GM23248 (cell line): ENCODE data around the gene PSMD14. TPM values are rescaled to one million over a fixed set of nuclear protein-coding genes. Genes with fewer than 3 reads are reported as not detected.
A peak's percentile ranks its signal among the peaks of the same experiment; 100 is the strongest.
"Not testable (repeated sequence)": the region's sequence is repeated elsewhere in the genome, so short reads cannot be mapped to it uniquely, and the experiment has no call there.

ENCODE experiments used
- DNase-seq: peaks from one replicate; pipeline ENCODE4 v3.0.0-alpha.2; 2015
- H2AFZ ChIP-seq: fragments of 200-600 bp; sonication (generic); 2 replicates; pipeline ENCODE4 v1.6.1; 2016; ENCODE audit warnings: antibody characterized with exemption
- H3F3A ChIP-seq: fragments of 200-600 bp; sonication (generic); 2 replicates; pipeline ENCODE4 v1.6.1; 2016; ENCODE audit warnings: mild to moderate bottlenecking, antibody characterized with exemption, mixed run types; ENCODE audit not compliant: insufficient read depth
- H3K27ac ChIP-seq: fragments of 200-600 bp; sonication (generic); 2 replicates; pipeline ENCODE4 v1.5.1; 2016; ENCODE audit warnings: mild to moderate bottlenecking
- H3K27me3 ChIP-seq: fragments of 200-600 bp; sonication (generic); replicated peaks from 2 replicates; pipeline ENCODE4 v1.6.1; 2016; ENCODE audit warnings: mild to moderate bottlenecking; ENCODE audit not compliant: insufficient read depth
- H3K36me3 ChIP-seq: fragments of 200-600 bp; sonication (generic); 2 replicates; pipeline ENCODE4 v1.6.1; 2016; ENCODE audit warnings: low read depth, mild to moderate bottlenecking
- H3K4me1 ChIP-seq: fragments of 200-600 bp; sonication (generic); 2 replicates; pipeline ENCODE4 v1.6.1; 2016; ENCODE audit warnings: mild to moderate bottlenecking; ENCODE audit not compliant: insufficient read depth
- H3K4me2 ChIP-seq: fragments of 200-600 bp; sonication (generic); one replicate; pipeline ENCODE4 v1.6.1; 2016; ENCODE audit warnings: mild to moderate bottlenecking; ENCODE audit not compliant: unreplicated experiment
- H3K4me3 ChIP-seq: fragments of 200-600 bp; sonication (generic); 2 replicates; pipeline ENCODE4 v1.5.1; 2016; ENCODE audit warnings: mild to moderate bottlenecking
- H3K79me2 ChIP-seq: fragments of 200-600 bp; sonication (generic); 2 replicates; pipeline ENCODE4 v1.6.1; 2016; ENCODE audit warnings: mild to moderate bottlenecking; ENCODE audit not compliant: insufficient read depth
- H3K9ac ChIP-seq: fragments of 200-600 bp; sonication (generic); 2 replicates; pipeline ENCODE4 v1.6.1; 2016; ENCODE audit warnings: mild to moderate bottlenecking
- H3K9me2 ChIP-seq: fragments of 200-600 bp; sonication (generic); 2 replicates; pipeline ENCODE4 v1.6.1; 2016; ENCODE audit warnings: mixed run types, mild to moderate bottlenecking, moderate library complexity; ENCODE audit not compliant: insufficient read depth
- H3K9me3 ChIP-seq: fragments of 200-600 bp; sonication (generic); one replicate; pipeline ENCODE4 v1.6.1; 2017; ENCODE audit warnings: low read depth
- H4K20me1 ChIP-seq: fragments of 200-600 bp; sonication (generic); 2 replicates; pipeline ENCODE4 v1.6.0; 2016; ENCODE audit not compliant: insufficient read depth
- EZH2 ChIP-seq: fragments of 200-600 bp; sonication (generic); IDR thresholded peaks from 2 replicates; pipeline ENCODE4 v1.6.1; 2018; ENCODE audit warnings: antibody characterized with exemption, mild to moderate bottlenecking; ENCODE audit not compliant: insufficient read depth, poor library complexity, severe bottlenecking
- EZH2phosphoT487 ChIP-seq: fragments of 200-600 bp; sonication (generic); IDR thresholded peaks from 2 replicates; pipeline ENCODE4 v1.6.1; 2018; ENCODE audit warnings: antibody characterized with exemption, moderate library complexity, mild to moderate bottlenecking, low read depth; ENCODE audit not compliant: insufficient read depth
- WGBS, 2 experiments: methylation state at CpG; one replicate each; pipeline ENCODE4 v1.1.6; 2015 to 2017; ENCODE audit warnings: low lambda C conversion rate in 2 of 2, low coverage in 1 of 2; ENCODE audit errors: missing lambda C conversion rate in 2 of 2; 5-methylcytosine and 5-hydroxymethylcytosine counted together
- in situ Hi-C: fragments of 300-500 bp; cut with MboI; formaldehyde crosslinking; loops from 2 replicates; pipeline ENCODE4 v1.15.0; 2020
- polyA plus RNA-seq: library from polyadenylated mRNA; unstranded; fragments of >200 nt; fragmentation: Nextera tagmentation; extraction: Ambion mirVana; gene quantifications from 2 replicates; pipeline ENCODE4 v1.2.1, GENCODE V29; 2016
- total RNA-seq: library from RNA; depleted of rRNA; stranded (reverse); fragments of >200 nt; shearing (Covaris generic); gene quantifications from 2 replicates; pipeline ENCODE4 v1.2.3, GENCODE V29; 2014; rRNA removed

Gene PSMD14
- total RNA-seq (94.4 and 104 TPM in 2 replicates), polyA plus RNA-seq (90.5 and 96.0 TPM in 2 replicates)

DNA sequence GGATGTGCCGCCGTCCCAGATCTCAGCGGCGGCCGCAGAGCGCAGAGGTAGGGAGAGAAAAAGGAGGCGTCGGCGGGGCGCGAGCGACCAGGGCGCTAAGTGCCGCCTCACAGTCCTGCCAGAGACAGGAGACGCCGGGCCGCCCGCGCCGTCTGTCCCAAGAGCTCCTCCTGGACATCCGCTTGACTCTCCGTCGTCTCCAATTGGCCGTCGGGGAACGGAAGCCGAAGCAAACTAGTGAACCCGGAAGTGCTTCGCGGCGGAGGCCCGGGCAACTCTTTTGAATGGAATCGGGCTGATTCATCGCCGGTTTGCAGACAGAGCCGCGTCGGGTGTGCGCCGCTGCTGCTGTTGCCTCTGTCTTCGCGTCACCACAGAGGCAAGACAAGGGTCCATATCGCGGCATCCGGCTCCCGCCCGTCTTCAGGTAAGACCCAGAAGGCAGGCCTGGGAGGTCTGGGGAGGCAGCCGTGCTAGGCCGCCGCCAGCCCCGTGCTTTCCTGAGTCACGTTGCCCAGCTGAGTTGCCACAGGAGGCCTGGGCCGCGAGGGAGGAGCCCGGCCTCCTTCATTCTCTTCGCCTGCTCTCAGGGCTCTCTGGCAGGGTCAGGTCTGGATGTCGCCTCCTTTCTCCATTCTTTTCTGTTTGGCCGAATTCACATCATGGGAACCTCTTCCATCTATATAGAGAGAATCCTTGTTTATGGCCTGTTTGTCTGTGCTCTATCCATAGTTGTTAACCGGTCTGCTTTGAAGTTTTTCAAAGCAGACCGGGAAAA, at the start of gene PSMD14:
Gene PSMD14 (plus strand): TSS at position 248 of the 778 bp plus-strand sequence. CDS start 10,401 bp downstream, outside the sequence.
- Histone ChIP-seq H3K27ac (peak within 1 kb of the TSS; percentile 89), H2AFZ (peak within 1 kb of the TSS; percentile 95), H3K79me2 (peaks cover 55% of the 10 kb centered on the region), H3K4me3 (peak within 1 kb of the TSS; percentile 87), H4K20me1 (no peaks in the 10 kb centered on the region), H3K9ac (peak within 1 kb of the TSS; percentile 93), H3K9me3 (no peaks in the 10 kb centered on the region), H3F3A (peaks cover 14% of the 10 kb centered on the region), H3K36me3 (no peaks in the 10 kb centered on the region), H3K27me3 (no peaks in the 10 kb centered on the region), H3K4me2 (peak within 1 kb of the TSS; percentile 92), H3K9me2 (no peaks in the 10 kb centered on the region), H3K4me1 (peaks cover 9% of the 10 kb centered on the region)
- in situ Hi-C loops = no loop called here
- TF ChIP-seq EZH2 = no peak
- TF ChIP-seq EZH2phosphoT487 = no peak
- DNase-seq = peak; percentile 99
- 1% methylated on average over 52 to 55 of the region's 60 CpGs for WGBS, 2 experiments

DNA sequence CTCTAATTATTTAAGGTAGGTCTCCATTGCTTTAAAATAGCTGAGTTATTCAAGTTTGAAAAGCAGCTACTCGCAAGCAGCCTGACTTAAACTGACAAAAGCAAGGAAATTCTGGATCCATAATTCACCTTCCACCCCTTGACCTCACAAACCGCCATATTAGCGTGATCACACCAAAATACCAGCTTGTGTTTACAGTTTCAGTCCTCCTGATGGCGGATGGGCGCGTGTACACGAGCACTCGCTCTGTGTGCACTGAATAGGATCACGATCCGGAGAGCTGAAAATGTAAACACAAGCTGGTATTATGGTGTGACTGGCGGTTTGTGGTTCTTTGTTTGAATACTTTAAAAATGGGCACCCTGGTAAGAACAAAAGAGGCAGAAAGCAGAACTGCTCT, 42.4 kb upstream of the PSMD14 start:
- H3K9ac ChIP-seq = no peak overlapping the region
- no peaks in the 10 kb centered on the region for H3K9me2 ChIP-seq
- no peaks in the 10 kb centered on the region for H3K4me1 ChIP-seq
- no peaks in the 10 kb centered on the region for H4K20me1 ChIP-seq
- DNase-seq = no peak
- H3K36me3 ChIP-seq = no peaks in the 10 kb centered on the region
- H3K4me2 ChIP-seq = no peak overlapping the region
- WGBS, 2 experiments = 90 to 91% methylated on average over 11 of the region's 11 CpGs
- H3K27me3 ChIP-seq = no peaks in the 10 kb centered on the region
- no peaks in the 10 kb centered on the region for H3K79me2 ChIP-seq
- H3F3A ChIP-seq = no peaks in the 10 kb centered on the region
- no peak overlapping the region for H3K27ac ChIP-seq
- TF ChIP-seq EZH2phosphoT487 = no peak
- in situ Hi-C loops = loop anchor here (25.0 kb wide), 1 partner anchor 671 kb away; no protein-coding TSS in a partner anchor
- H3K9me3 ChIP-seq = no peaks in the 10 kb centered on the region
- H2AFZ ChIP-seq = peak overlapping the region; percentile 4; the same call in 1 of the 2 replicates
- H3K4me3 ChIP-seq = no peak overlapping the region

DNA sequence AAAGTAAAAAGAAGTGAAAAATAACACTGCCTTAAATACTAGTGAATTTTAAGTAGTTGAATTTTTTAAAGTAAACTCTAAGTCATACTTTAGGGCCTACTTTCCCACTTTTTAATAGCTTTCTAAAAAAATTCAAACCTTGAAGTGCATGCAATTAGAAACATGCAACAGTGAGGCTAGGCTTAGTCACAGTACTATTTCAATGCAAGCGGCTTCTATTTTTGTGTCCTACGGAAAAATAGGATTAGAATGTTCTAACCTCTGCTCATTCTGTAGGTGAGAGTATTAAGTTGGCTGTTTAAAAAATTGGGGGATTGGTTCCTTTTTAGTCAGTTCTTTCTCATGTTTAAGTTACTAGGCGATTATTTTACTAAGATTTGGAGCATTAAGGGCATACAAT, 39.1 kb upstream of the PSMD14 start:
- no peak overlapping the region for H3K27ac ChIP-seq
- no peaks in the 10 kb centered on the region for H3K79me2 ChIP-seq
- H3K9me3 ChIP-seq = no peaks in the 10 kb centered on the region
- no peaks in the 10 kb centered on the region for H3K9me2 ChIP-seq
- no peaks in the 10 kb centered on the region for H3K36me3 ChIP-seq
- no peak overlapping the region for H3K4me2 ChIP-seq
- WGBS, 2 experiments = 69 to 74% methylated on average over 3 of the region's 3 CpGs
- H3K9ac ChIP-seq = no peak overlapping the region
- TF ChIP-seq EZH2phosphoT487 (no peak), EZH2 (no peak)
- in situ Hi-C loops = loop anchor here (25.0 kb wide), 1 partner anchor 668 kb away; no protein-coding TSS in a partner anchor
- H4K20me1 ChIP-seq = no peaks in the 10 kb centered on the region
- H3K4me1 ChIP-seq = no peaks in the 10 kb centered on the region
- no peaks in the 10 kb centered on the region for H3K27me3 ChIP-seq
- no peak overlapping the region for H3K4me3 ChIP-seq
- H3F3A ChIP-seq = no peaks in the 10 kb centered on the region
- peak; percentile 2 for DNase-seq
- 0 out of 2 replicates have a peak overlapping the region, but pooled peaks have one; percentile 12 for H2AFZ ChIP-seq

DNA sequence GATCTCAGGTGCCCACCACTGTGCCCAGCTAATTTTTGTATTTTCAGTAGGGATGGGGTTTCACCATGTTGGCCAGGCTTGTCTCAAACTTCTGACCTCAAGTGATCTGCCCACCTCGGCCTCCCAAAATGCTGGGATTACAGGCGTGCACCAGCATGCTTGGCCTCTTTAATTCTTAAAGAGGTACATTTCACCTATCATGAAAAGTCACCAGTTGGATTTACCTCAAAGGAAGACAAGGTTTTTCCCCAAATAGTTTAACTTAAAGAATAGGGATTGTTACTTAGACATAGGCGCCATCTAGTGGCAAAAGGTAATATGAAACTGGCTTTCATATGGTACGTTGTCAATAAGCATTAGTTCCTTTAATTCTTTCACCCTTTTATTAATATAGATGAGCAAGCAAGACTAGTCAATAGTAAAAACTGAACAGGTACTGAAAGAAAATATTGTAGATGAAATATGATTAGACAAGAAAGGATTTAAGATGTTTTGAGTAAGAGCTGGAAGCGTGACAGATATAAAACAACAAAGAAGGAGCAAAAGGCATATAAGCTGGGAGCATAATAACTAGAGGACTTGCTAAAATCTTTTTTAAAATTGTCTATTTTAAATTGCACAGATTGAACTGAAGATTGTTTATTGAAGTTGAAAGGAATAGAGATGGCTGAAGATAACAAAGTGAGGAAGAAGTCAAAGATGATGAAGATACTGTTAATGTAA, 35.0 kb upstream of the PSMD14 start:
- 31 to 32% methylated on average over 5 of the region's 5 CpGs for whole genome bisulfite sequencing, 2 experiments
- Histone ChIP-seq H3K27me3 (no peaks in the 10 kb centered on the region), H2AFZ (peak overlapping the region; percentile 57; the same call in 1 of the 2 replicates), H3K9me3 (no peaks in the 10 kb centered on the region), H3K9ac (no peak overlapping the region), H3K9me2 (no peaks in the 10 kb centered on the region), H3K4me3 (no peak overlapping the region), H3K27ac (no peak overlapping the region), H3K36me3 (no peaks in the 10 kb centered on the region), H3K4me2 (no peak overlapping the region), H3F3A (no peaks in the 10 kb centered on the region), H3K4me1 (no peaks in the 10 kb centered on the region), H4K20me1 (no peaks in the 10 kb centered on the region), H3K79me2 (no peaks in the 10 kb centered on the region)
- TF ChIP-seq EZH2phosphoT487 (no peak), EZH2 (no peak)
- in situ Hi-C loops = loop anchor here (25.0 kb wide), 1 partner anchor 664 kb away; no protein-coding TSS in a partner anchor
- DNase-seq = peak; percentile 63

DNA sequence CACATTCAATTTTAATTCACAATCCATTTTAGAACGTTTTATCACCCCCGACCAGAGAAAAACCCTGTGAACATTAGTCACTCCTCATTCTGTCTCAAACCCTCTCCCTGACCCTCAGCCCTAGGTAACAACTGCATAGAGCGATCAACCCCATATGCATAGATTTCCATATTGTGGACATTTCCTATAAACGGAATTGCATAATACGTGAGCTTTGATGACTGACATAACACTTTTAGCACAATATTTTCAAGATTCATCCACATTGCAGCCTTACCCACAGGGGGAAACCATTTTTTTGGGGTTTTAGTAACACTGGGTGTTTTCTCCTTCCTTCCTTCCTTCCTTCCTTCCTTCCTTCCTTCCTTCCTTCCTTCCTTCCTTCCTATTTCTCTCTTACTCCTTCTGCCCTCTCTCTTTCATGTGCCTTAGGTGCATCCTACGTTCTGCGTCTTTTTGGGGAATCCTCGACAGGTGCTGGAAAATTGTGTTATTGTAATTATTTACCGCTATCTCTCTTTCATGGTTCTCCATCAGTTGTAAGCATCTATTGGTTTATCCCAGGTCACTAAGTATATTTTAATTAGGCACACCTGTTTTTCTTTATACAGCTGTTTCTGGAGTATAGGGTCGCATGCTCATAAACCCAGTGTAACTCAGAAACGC, 29.5 kb upstream of the PSMD14 start:
- H2AFZ ChIP-seq, H3F3A ChIP-seq, H3K4me2 ChIP-seq, H3K27ac ChIP-seq, H3K36me3 ChIP-seq, H3K27me3 ChIP-seq, H3K4me1 ChIP-seq, in situ Hi-C loops, H3K9ac ChIP-seq, H3K9me2 ChIP-seq, H3K79me2 ChIP-seq, H3K4me3 ChIP-seq, H3K9me3 ChIP-seq, DNase-seq, H4K20me1 ChIP-seq: not testable (repeated sequence)
- WGBS, 2 experiments = 47 to 49% methylated on average over 11 of the region's 11 CpGs

DNA sequence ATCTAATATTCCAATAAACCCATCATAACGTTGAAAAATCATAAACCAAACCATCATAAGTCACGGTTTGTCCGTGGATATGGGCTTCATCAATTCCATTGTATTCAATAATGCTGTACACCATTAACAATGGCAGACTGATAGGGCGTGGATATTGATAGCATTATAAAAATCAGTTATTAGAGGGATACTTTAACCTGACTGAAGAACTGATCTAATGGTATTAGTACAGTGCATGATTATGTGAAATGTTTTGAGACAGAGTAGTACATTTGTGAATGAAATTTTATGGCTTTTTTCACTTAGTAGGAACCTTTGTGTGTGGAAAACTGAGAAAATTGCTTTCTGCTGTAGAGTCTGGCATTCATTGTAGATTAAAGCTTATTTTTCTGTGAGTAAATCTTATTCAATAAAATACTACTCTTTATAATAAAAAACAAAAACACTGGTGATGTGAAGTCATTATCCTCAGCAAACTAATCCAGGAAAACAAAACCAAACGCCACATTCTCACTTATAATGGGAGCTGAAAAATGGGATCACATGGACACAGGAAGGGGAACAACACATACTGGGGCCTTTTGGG, 28.9 kb upstream of the PSMD14 start:
- H2AFZ ChIP-seq, DNase-seq, H3K4me1 ChIP-seq, H3K9me2 ChIP-seq, H3K4me3 ChIP-seq, H3K27ac ChIP-seq, H3K4me2 ChIP-seq, H3F3A ChIP-seq, H3K9ac ChIP-seq, H3K36me3 ChIP-seq, H4K20me1 ChIP-seq, H3K9me3 ChIP-seq, H3K79me2 ChIP-seq, in situ Hi-C loops, H3K27me3 ChIP-seq: not testable (repeated sequence)
- WGBS, 2 experiments = 27 to 29% methylated on average over 5 of the region's 5 CpGs
